Tibial nerve (tissue), 4 donors: ENCODE data around the gene KIF26A.

ENCODE experiments used
- CTCF ChIP-seq, 5 experiments: fragments of 200-600 bp in 3 of 5; fragments of 450-650 bp in 2 of 5; sonication (generic) in 3 of 5; IDR thresholded peaks; one replicate each; pipeline ENCODE4 v1.5.1; 2016 to 2019; ENCODE audit warnings: antibody characterized with exemption in 5 of 5, mild to moderate bottlenecking in 3 of 5, moderate library complexity in 2 of 5
- EP300 ChIP-seq, 2 donors: sonication (generic); formaldehyde crosslinking; IDR thresholded peaks; one replicate each; pipeline ENCODE4 v1.6.1; 2017; ENCODE audit warnings: antibody characterized with exemption in 2 of 2, mild to moderate bottlenecking in 1 of 2

GRCh38 chr14:104144911-104145825 lies 6.8 kb downstream of the KIF26A start:
- TF ChIP-seq CTCF (IDR thresholded peaks at IDR 0.05) (no peak), EP300 (IDR thresholded peaks at IDR 0.05) (no peak)
